ENCODE measurements around the gene PRDM11. TPM values are rescaled to one million over a fixed set of nuclear protein-coding genes. Genes with fewer than 3 reads are reported as not detected.

Gene PRDM11
- total and polyA plus RNA-seq, 2 donors from 2014 or later, result 2.9 to 22.5 TPM

- DNase-seq (peak in 1 of 5 donors; percentile 35), FAIRE-seq (no peak)
- H3K27ac ChIP-seq (ENCODE audit: low read depth in 2 of 2, low read length in 2 of 2), result no peak overlapping the region
- intact Hi-C loops (cut with DNase I), result no loop called here
- H3K4me3 ChIP-seq (ENCODE audit: low read length in 3 of 3), result no peak overlapping the region
- TF ChIP-seq, protein P1, sequence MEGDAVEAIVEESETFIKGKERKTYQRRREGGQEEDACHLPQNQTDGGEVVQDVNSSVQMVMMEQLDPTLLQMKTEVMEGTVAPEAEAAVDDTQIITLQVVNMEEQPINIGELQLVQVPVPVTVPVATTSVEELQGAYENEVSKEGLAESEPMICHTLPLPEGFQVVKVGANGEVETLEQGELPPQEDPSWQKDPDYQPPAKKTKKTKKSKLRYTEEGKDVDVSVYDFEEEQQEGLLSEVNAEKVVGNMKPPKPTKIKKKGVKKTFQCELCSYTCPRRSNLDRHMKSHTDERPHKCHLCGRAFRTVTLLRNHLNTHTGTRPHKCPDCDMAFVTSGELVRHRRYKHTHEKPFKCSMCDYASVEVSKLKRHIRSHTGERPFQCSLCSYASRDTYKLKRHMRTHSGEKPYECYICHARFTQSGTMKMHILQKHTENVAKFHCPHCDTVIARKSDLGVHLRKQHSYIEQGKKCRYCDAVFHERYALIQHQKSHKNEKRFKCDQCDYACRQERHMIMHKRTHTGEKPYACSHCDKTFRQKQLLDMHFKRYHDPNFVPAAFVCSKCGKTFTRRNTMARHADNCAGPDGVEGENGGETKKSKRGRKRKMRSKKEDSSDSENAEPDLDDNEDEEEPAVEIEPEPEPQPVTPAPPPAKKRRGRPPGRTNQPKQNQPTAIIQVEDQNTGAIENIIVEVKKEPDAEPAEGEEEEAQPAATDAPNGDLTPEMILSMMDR (IDR thresholded peaks at IDR 0.05; ENCODE audit: borderline replicate concordance, extremely low read depth, insufficient read depth), result no peak
- H3K9me3 ChIP-seq (ENCODE audit: control insufficient read depth in 2 of 3, insufficient read depth in 1 of 3, low read length in 3 of 3), result no peaks in the 10 kb centered on the region
- no peak overlapping the region for H3K9ac ChIP-seq (ENCODE audit: low read length in 3 of 3)
- H3K27me3 ChIP-seq (ENCODE audit: control insufficient read depth, insufficient read depth, low read length), result no peaks in the 10 kb centered on the region
- peaks cover 0 to 5% (median 4%) of the 10 kb centered on the region in 3 donors for H3K4me1 ChIP-seq (ENCODE audit: control insufficient read depth in 2 of 3, insufficient read depth in 2 of 3, low read depth in 1 of 3, low read length in 3 of 3)
- peaks cover 0 to 7% (median 2%) of the 10 kb centered on the region in 3 donors for H3K36me3 ChIP-seq (ENCODE audit: control insufficient read depth in 2 of 3, insufficient read depth in 3 of 3, low read length in 3 of 3)
Measured at GRCh38 chr11:45204761-45205160, 58.3 kb downstream of the PRDM11 start.

DNA sequence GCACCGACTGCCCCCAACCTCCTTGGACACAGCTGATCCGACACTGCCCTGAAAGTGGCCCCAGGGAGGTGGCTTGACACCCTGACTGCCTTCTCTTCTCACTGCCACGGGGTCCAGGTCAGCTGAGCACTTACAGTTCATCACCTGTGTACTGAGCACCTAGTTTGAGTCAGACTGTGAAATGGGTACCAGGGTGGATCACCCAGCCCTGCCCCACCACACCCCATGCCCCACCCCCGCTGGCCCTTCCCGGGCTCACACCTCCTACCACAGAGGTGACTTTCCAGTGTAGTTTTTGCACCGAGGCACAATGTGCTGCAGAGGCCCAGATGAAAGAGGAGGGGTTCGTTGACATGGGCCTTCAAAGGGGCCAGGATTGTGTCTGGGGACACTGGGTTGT, 59.5 kb downstream of the PRDM11 start:
- Histone ChIP-seq H3K4me1 (ENCODE audit: control insufficient read depth in 2 of 3, insufficient read depth in 2 of 3, low read depth in 1 of 3, low read length in 3 of 3) (peaks cover 0 to 8% (median 6%) of the 10 kb centered on the region in 3 donors), H3K27me3 (ENCODE audit: control insufficient read depth, insufficient read depth, low read length) (no peaks in the 10 kb centered on the region), H3K9ac (ENCODE audit: low read length in 3 of 3) (no peak overlapping the region), H3K27ac (ENCODE audit: low read depth in 2 of 2, low read length in 2 of 2) (no peak overlapping the region), H3K36me3 (ENCODE audit: control insufficient read depth in 2 of 3, insufficient read depth in 3 of 3, low read length in 3 of 3) (peaks cover 0 to 7% (median 2%) of the 10 kb centered on the region in 3 donors), H3K4me3 (ENCODE audit: low read length in 3 of 3) (no peak overlapping the region), H3K9me3 (ENCODE audit: control insufficient read depth in 2 of 3, insufficient read depth in 1 of 3, low read length in 3 of 3) (no peaks in the 10 kb centered on the region)
- FAIRE-seq (no peak), DNase-seq (no peak)
- TF ChIP-seq, protein P1 (IDR thresholded peaks at IDR 0.05; ENCODE audit: borderline replicate concordance, extremely low read depth, insufficient read depth), result no peak
- intact Hi-C loops (cut with DNase I), result no loop called here

DNA sequence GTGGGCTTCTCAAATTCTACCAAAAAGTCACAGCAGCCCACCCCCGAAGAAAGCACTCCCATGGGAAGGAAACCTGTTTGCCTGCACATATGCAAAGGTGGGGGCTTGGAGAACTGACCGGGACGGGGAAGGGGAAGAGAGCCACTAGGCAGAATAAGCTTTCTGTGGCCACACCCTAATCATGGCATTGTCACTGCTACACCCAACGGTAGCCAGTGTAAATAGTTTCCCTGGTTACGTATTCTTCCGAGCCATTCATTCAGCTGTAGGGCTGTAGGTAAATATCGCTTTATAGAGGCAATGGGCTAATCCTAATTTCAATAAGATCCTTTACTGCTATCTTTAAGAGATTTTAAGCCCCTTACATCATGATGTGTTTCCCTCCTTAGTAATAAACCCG, 61.7 kb downstream of the PRDM11 start:
- DNase-seq (no peak), FAIRE-seq (no peak)
- TF ChIP-seq, protein P1 (IDR thresholded peaks at IDR 0.05; ENCODE audit: borderline replicate concordance, extremely low read depth, insufficient read depth), result no peak
- intact Hi-C loops (cut with DNase I), result no loop called here
- H3K4me3 ChIP-seq (ENCODE audit: low read length in 3 of 3), result no peak overlapping the region
- H3K9ac ChIP-seq (ENCODE audit: low read length in 3 of 3), result no peak overlapping the region
- no peaks in the 10 kb centered on the region for H3K27me3 ChIP-seq (ENCODE audit: control insufficient read depth, insufficient read depth, low read length)
- peaks cover 0 to 13% (median 6%) of the 10 kb centered on the region in 3 donors for H3K4me1 ChIP-seq (ENCODE audit: control insufficient read depth in 2 of 3, insufficient read depth in 2 of 3, low read depth in 1 of 3, low read length in 3 of 3)
- peaks cover 0 to 10% (median 5%) of the 10 kb centered on the region in 3 donors for H3K36me3 ChIP-seq (ENCODE audit: control insufficient read depth in 2 of 3, insufficient read depth in 3 of 3, low read length in 3 of 3)
- no peak overlapping the region for H3K27ac ChIP-seq (ENCODE audit: low read depth in 2 of 2, low read length in 2 of 2)
- H3K9me3 ChIP-seq (ENCODE audit: control insufficient read depth in 2 of 3, insufficient read depth in 1 of 3, low read length in 3 of 3), result no peaks in the 10 kb centered on the region
